ENCODE data around the gene NUMB. TPM values are rescaled to one million over a fixed set of nuclear protein-coding genes. Genes with fewer than 3 reads are reported as not detected.

Gene NUMB
- total and polyA plus RNA-seq, 4 donors, result 21.2 to 45.8 (median 26.1) TPM

GRCh38 chr14:73263606-73264005 lies 194.7 kb downstream of the NUMB start:
- Histone ChIP-seq H3K27ac (ENCODE audit: low read depth in 1 of 2, low read length in 2 of 2) (no peak overlapping the region), H3K9ac (ENCODE audit: low read depth in 1 of 2, low read length in 2 of 2) (no peak overlapping the region), H3K36me3 (ENCODE audit: control insufficient read depth in 4 of 4, insufficient read depth in 3 of 4, low read depth in 1 of 4, low read length in 3 of 4) (no peaks in the 10 kb centered on the region), H3K4me1 (ENCODE audit: control insufficient read depth in 4 of 4, insufficient read depth in 4 of 4, low read length in 3 of 4) (no peaks in the 10 kb centered on the region), H3K27me3 (ENCODE audit: control insufficient read depth in 4 of 4, insufficient read depth in 4 of 4, low read length in 3 of 4) (no peaks in the 10 kb centered on the region), H3K9me3 (ENCODE audit: control insufficient read depth in 4 of 4, low read length in 3 of 4) (no peaks in the 10 kb centered on the region), H3K4me3 (ENCODE audit: low read depth in 1 of 3, low read length in 3 of 3) (no peak overlapping the region)
- WGBS, result 87% methylated on average over 7 of the region's 7 CpGs
- no peak for TF ChIP-seq ATF3 (IDR thresholded peaks at IDR 0.05)
- no peak for TF ChIP-seq HNF4G (IDR thresholded peaks at IDR 0.05)
- no peak for TF ChIP-seq JUND (IDR thresholded peaks at IDR 0.05)
- no peak for TF ChIP-seq HNF4A (conservative IDR thresholded peaks at IDR 0.05)
- TF ChIP-seq MAX (IDR thresholded peaks at IDR 0.05), result no peak
- TF ChIP-seq YY1 (IDR thresholded peaks at IDR 0.05), result no peak
- TF ChIP-seq ZBTB33 (IDR thresholded peaks at IDR 0.05), result no peak
- TF ChIP-seq TAF1 (conservative IDR thresholded peaks at IDR 0.05), result no peak
- DNase-seq (ENCODE audit: low spot score), result no peak

- no peak overlapping the region for H3K9ac ChIP-seq (ENCODE audit: low read depth in 1 of 2, low read length in 2 of 2)
- no peak overlapping the region for H3K27ac ChIP-seq (ENCODE audit: low read depth in 1 of 2, low read length in 2 of 2)
- no peaks in the 10 kb centered on the region for H3K27me3 ChIP-seq (ENCODE audit: control insufficient read depth in 4 of 4, insufficient read depth in 4 of 4, low read length in 3 of 4)
- H3K4me1 ChIP-seq (ENCODE audit: control insufficient read depth in 4 of 4, insufficient read depth in 4 of 4, low read length in 3 of 4), result no peaks in the 10 kb centered on the region
- no peaks in the 10 kb centered on the region for H3K36me3 ChIP-seq (ENCODE audit: control insufficient read depth in 4 of 4, insufficient read depth in 3 of 4, low read depth in 1 of 4, low read length in 3 of 4)
- no peak overlapping the region for H3K4me3 ChIP-seq (ENCODE audit: low read depth in 1 of 3, low read length in 3 of 3)
- H3K9me3 ChIP-seq (ENCODE audit: control insufficient read depth in 4 of 4, low read length in 3 of 4), result no peaks in the 10 kb centered on the region
- WGBS, result 93% methylated on average over 20 of the region's 20 CpGs
- DNase-seq (ENCODE audit: low spot score), result no peak
- TF ChIP-seq GABPA (IDR thresholded peaks at IDR 0.05 in 1 of 2, conservative IDR thresholded peaks at IDR 0.05 in 1 of 2) (no peak), MAX (IDR thresholded peaks at IDR 0.05) (no peak), RXRA (IDR thresholded peaks at IDR 0.05) (no peak)
Measured at GRCh38 chr14:73262427-73263183, 195.7 kb downstream of the NUMB start.

GRCh38 chr14:73261520-73262426 lies 196.6 kb downstream of the NUMB start:
- Histone ChIP-seq H3K4me1 (ENCODE audit: control insufficient read depth in 4 of 4, insufficient read depth in 4 of 4, low read length in 3 of 4) (no peaks in the 10 kb centered on the region), H3K9ac (ENCODE audit: low read depth in 1 of 2, low read length in 2 of 2) (no peak overlapping the region), H3K36me3 (ENCODE audit: control insufficient read depth in 4 of 4, insufficient read depth in 3 of 4, low read depth in 1 of 4, low read length in 3 of 4) (no peaks in the 10 kb centered on the region), H3K4me3 (ENCODE audit: low read depth in 1 of 3, low read length in 3 of 3) (no peak overlapping the region), H3K27ac (ENCODE audit: low read depth in 1 of 2, low read length in 2 of 2) (no peak overlapping the region), H3K9me3 (ENCODE audit: control insufficient read depth in 4 of 4, low read length in 3 of 4) (no peaks in the 10 kb centered on the region), H3K27me3 (ENCODE audit: control insufficient read depth in 4 of 4, insufficient read depth in 4 of 4, low read length in 3 of 4) (no peaks in the 10 kb centered on the region)
- TF ChIP-seq TAF1 (conservative IDR thresholded peaks at IDR 0.05) (no peak), GABPA (IDR thresholded peaks at IDR 0.05 in 1 of 2, conservative IDR thresholded peaks at IDR 0.05 in 1 of 2) (no peak), RAD21 (IDR thresholded peaks at IDR 0.05) (no peak), EGR1 (IDR thresholded peaks at IDR 0.05; ENCODE audit: low read depth in 2 of 2) (no peak), HNF4A (conservative IDR thresholded peaks at IDR 0.05) (no peak), CTCF (IDR thresholded peaks at IDR 0.05; ENCODE audit: low read depth, low read length, missing input control) (no peak), ATF3 (IDR thresholded peaks at IDR 0.05) (no peak), SP1 (IDR thresholded peaks at IDR 0.05) (no peak), FOXA1 (IDR thresholded peaks at IDR 0.05) (no peak), YY1 (IDR thresholded peaks at IDR 0.05) (no peak)
- no peak for DNase-seq (ENCODE audit: low spot score)
- WGBS, result 92% methylated on average over 15 of the region's 15 CpGs
